ENCODE measurements around the gene RNF217.
"Not testable (repeated sequence)": the region's sequence is repeated elsewhere in the genome, so short reads cannot be mapped to it uniquely, and the experiment has no call there.

RNF217 gene

GRCh38 chr6:124962639-124963415 is 590 bp downstream of the RNF217 start:
- in situ Hi-C loops (cut with HindIII; ENCODE audit: low sequenced_read_pairs) = no loop called here

DNA sequence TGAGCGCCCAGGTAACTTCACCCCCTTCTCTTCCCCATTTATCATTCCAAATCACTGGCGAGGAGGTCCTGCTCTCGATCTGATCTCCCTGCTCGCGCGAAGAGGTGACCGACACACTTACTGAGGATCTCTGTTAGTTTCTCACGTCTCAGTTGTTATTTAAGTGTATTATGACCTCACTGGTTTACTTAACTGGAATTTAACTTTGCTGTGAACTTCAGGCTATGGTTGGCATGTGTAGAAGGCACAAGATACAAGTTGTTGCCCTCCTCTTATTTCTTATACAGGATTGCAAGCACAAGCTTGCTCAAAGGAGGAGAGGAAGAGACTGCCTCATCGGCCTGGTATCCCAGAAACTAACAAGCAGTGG is 1.2 kb downstream of the RNF217 start:
- in situ Hi-C loops (cut with HindIII; ENCODE audit: low sequenced_read_pairs) = no loop called here

DNA sequence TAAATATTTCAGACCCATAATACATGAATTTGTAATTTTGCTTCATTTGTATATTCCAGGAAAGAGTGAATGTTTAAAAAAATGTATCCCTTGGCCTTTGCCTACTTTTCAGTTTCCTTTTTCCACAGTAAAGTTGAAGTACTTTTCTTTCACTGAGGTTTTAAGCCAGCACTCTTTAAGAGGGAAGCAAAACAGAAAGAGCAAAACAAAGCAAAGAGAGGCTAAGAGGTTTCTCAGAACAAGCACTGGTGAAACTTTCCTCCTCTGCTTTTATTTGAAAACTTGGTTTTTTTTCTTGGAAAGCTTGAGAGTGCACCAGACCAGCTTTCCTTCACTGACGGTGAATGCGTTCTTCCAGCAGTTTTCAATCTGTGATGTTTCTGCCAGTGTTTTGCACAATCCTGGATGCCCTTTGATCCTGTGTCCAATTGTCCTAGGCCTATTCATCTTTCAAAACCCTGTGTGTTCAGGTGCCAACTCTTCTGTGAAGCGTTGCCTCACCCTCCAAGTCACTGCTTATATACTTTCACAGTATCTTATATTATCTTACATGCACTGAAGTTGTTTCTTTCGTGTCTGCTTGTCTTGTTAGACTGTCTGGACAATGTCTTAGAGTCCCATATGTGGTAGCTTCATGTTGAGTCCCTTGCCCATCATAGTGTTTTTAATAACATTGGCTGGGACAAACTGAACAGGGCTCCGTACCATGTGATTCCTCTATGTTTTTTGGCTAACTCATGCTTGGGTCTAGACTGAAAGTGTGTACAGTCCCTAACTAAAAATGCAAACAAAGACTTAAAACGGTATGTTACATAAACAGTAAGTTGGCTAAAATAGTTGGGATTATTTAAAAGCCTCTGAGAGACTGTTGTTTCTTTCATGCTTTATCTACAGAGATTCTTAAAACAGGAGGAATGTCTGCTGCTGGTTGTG is 1.9 kb downstream of the RNF217 start:
- in situ Hi-C loops (cut with HindIII; ENCODE audit: low sequenced_read_pairs) = no loop called here

GRCh38 chr6:124964764-124965105 is 2.5 kb downstream of the RNF217 start:
- in situ Hi-C loops (cut with HindIII; ENCODE audit: low sequenced_read_pairs) = no loop called here

GRCh38 chr6:124965424-124965850 is 3.2 kb downstream of the RNF217 start:
- in situ Hi-C loops (cut with HindIII; ENCODE audit: low sequenced_read_pairs) = not testable (repeated sequence)

- in situ Hi-C loops (cut with HindIII; ENCODE audit: low sequenced_read_pairs) = no loop called here
These were observed 5.2 kb downstream of the RNF217 start for GRCh38 chr6:124967444-124967843.

- in situ Hi-C loops (cut with HindIII; ENCODE audit: low sequenced_read_pairs) = no loop called here
These were observed 6.2 kb downstream of the RNF217 start for GRCh38 chr6:124968401-124968800.

DNA sequence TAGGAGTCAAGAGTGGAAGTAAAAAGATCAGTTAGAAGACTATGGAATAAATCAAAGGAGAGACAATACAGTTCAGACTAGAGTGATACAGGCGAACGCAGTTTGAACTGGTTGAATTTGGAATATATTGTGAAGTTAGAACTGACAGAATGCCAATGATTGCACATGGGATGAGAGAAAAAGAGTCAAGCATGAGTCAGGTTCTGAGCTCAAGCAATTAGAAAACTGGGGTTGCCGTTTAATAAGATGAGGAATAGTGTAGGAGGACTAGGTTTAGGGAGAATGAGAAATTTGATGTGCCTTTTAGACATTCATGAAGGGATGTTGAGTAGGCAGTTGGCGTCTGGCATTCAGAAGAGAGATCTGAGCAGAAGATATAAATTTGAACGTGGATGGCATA is 8.0 kb downstream of the RNF217 start:
- in situ Hi-C loops (cut with HindIII; ENCODE audit: low sequenced_read_pairs) = no loop called here

DNA sequence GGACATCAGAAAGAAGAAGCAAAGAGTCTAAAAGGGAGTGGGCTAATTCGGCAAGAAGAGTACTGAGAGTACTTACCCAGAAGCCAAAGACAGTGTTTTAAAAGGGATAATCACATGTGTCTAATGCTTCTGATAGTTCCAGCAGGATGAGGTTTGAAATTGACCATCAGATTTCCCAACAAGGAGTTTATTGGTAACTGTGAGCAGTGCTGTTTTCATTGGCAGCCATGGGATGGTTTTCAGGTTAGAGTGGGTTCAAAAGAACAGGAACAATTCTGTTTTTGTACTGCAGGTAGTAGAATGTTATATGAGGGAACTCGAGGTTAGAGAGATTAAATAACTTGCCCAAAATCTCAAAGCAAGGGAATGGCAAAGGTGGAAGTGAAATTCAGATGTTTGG is 8.5 kb downstream of the RNF217 start:
- in situ Hi-C loops (cut with HindIII; ENCODE audit: low sequenced_read_pairs) = no loop called here

GRCh38 chr6:124973780-124974179 is 11.5 kb downstream of the RNF217 start:
- in situ Hi-C loops (cut with HindIII; ENCODE audit: low sequenced_read_pairs) = no loop called here

DNA sequence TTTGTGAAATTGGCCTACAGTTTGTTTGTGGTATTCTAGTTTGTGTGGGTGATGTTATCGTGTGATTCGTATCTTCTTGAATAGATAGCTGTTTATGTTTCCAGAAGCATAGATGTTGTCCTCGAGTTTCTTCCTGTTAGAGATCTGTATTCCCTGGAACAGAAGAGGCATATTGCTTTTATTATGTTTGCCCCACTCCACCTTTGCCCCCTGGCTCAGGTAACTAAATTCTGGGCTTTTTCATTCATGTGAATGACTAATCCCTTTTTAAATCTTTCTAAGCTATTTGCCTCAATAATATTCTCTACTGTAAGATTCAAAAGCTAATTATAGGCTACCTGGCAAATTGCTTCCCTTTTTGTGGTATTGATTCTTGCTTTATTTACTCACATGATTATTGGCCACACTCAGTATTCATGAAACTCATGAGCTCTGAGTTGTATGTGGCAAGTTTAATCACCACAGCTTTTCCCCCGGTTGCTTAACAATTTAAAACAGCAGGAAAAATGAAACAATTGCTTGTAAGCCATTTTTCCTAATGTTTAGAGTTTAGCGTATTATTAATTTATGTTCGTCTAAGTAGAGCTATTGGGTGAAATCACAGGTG is 12.6 kb downstream of the RNF217 start:
- in situ Hi-C loops (cut with HindIII; ENCODE audit: low sequenced_read_pairs) = no loop called here

- in situ Hi-C loops (cut with HindIII; ENCODE audit: low sequenced_read_pairs) = no loop called here
These were observed 15.1 kb downstream of the RNF217 start for GRCh38 chr6:124977067-124977908.

DNA sequence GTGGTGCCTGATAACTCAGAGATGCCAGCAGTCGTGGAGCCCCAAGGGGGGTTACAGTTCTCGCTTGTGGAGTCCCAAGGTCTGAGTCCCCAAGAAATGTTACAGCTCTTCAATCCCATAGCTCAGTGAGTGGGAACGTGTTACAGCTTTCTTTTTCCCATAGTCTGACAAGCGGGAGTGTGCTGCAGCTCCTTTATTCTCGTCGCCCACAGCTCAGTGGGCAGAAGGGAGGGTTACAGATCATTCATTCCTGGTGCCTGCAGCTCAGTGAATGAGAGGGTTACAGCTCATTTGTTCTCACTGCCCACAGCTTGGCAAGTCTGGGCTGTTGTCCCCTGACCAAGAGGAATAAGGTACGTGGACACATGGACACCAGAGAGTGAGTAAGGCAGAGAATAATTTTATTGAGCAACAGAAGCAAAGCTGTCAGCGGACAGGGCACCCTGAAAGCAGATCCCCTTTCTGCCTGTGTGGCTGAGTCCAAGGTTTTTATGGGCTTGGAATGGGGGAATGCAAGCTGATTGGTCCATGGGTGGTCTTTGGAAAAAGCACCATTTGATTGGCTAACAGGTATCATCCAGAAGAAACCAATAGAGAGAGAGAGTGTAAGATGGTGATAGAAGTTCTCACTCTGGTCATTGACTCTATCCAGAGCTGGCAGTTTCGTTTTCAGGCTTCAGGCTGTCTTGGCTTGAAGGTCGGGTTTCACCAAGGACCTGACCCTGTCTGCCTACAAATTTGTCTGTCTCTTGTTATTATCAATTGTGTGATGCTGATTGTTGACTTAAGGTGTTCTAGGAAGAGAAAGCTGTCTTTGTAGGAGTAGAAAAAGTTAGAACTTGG is 16.4 kb downstream of the RNF217 start:
- in situ Hi-C loops (cut with HindIII; ENCODE audit: low sequenced_read_pairs) = no loop called here

- in situ Hi-C loops (cut with HindIII; ENCODE audit: low sequenced_read_pairs) = no loop called here
These were observed 17.0 kb downstream of the RNF217 start for GRCh38 chr6:124979294-124979678.

DNA sequence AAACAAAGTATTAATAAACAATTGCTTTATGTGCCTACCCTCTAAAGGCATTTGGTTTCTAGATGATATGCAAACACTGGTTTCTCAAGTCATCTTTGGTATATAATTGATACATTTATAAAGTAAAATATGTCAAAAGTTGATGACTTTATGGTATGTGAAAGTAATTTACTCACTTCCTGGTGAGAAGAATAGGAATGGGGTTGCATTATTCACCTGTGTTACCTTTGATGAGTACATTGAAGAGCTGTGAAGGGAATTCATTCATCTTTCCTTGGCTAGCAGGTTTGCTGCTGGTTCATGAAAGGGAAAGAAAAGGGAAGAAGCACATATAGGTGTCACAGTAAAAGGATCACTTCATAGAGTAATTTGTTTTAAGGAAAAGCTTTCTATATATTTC is 20.4 kb downstream of the RNF217 start:
- in situ Hi-C loops (cut with HindIII; ENCODE audit: low sequenced_read_pairs) = no loop called here

GRCh38 chr6:124983383-124984083 is 21.3 kb downstream of the RNF217 start:
- in situ Hi-C loops (cut with HindIII; ENCODE audit: low sequenced_read_pairs) = no loop called here

DNA sequence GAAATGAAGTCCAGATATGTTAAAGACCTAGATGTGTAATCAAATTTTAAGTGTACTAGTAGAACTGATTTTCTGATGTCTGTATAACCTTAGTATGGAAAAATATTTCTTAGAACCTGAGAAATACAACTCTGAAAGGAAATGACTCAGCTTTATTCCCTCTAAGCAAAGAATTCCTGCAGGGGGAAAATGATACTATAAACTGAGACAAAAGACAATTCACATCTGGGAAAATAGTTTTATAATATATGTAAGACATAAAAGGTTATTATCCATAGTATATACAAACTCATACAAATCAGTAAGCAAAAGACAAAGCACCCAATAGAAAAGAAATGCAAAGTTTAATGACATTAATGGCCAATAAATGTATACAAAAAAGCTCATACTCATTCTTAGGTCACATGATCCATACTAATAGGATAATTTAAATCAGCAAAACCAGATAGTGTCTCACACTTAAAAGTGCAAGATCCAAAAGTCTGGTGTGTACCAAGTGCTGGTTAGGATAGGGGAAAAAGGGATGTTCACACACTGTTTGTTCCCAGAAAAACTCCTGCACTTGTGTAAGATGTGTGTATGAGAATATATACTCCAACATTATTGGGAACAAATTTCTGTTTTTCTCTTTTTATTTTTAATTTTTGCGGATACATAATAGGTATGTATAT is 22.6 kb downstream of the RNF217 start:
- in situ Hi-C loops (cut with HindIII; ENCODE audit: low sequenced_read_pairs) = no loop called here

GRCh38 chr6:124986164-124986563 is 23.9 kb downstream of the RNF217 start:
- in situ Hi-C loops (cut with HindIII; ENCODE audit: low sequenced_read_pairs) = no loop called here

GRCh38 chr6:124987291-124987690 is 25.1 kb downstream of the RNF217 start:
- in situ Hi-C loops (cut with HindIII; ENCODE audit: low sequenced_read_pairs) = no loop called here

Data from DLD1 (cell line).